Activated naive CD4-positive, alpha-beta T cell treated with anti-CD3 and anti-CD28 coated beads for 36 hours (primary cell): Measurements from ENCODE around the gene OTOG. TPM values are rescaled to one million over a fixed set of nuclear protein-coding genes. Genes with fewer than 3 reads are reported as not detected.

Source experiments
- CTCF ChIA-PET: fragments of 350-600 bp; sonication (Branson Sonifier 250); formaldehyde crosslinking; loops from one replicate; lab custom pipeline; 2021; ENCODE audit warnings: antibody characterized with exemption; lab: Charles Lee
- DNase-seq: peaks from one replicate; pipeline ENCODE4 v3.0.0-alpha.2; 2020
- H3K27ac Mint-ChIP-seq: one replicate; pipeline ENCODE4 v1.8.0; 2021; ENCODE audit warnings: mild to moderate bottlenecking, mixed read lengths
- H3K27me3 Mint-ChIP-seq: one replicate; pipeline ENCODE4 v1.8.0; 2021; ENCODE audit warnings: low read depth, mixed read lengths
- H3K36me3 Mint-ChIP-seq: one replicate; pipeline ENCODE4 v1.8.0; 2021; ENCODE audit warnings: low read depth, mixed read lengths
- H3K4me1 Mint-ChIP-seq: one replicate; pipeline ENCODE4 v1.8.0; 2021; ENCODE audit warnings: low read depth, mixed read lengths
- H3K4me3 Mint-ChIP-seq: one replicate; pipeline ENCODE4 v1.8.0; 2021; ENCODE audit warnings: mild to moderate bottlenecking, moderate library complexity, mixed read lengths
- H3K9me3 Mint-ChIP-seq: one replicate; pipeline ENCODE4 v1.8.0; 2021; ENCODE audit warnings: mixed read lengths
- intact Hi-C: fragments of 100-400 bp; cut with micrococcal nuclease; formaldehyde crosslinking; loops from one replicate; pipeline ENCODE4 v1.15.1; 2023
- total RNA-seq, 2 experiments: library from RNA; stranded (reverse); gene quantifications; one replicate each; pipeline ENCODE4 v1.2.3, GENCODE V29; 2021

The OTOG gene
- total RNA-seq, 2 experiments from 2014 or later = not detected

GRCh38 chr11:17694494-17695110 is 147.5 kb downstream of the OTOG start:
- no peaks in the 10 kb centered on the region for H3K9me3 Mint-ChIP-seq
- H3K27ac Mint-ChIP-seq = no peak overlapping the region
- no peak for DNase-seq
- CTCF ChIA-PET = no interaction called here
- H3K4me3 Mint-ChIP-seq = no peak overlapping the region
- H3K36me3 Mint-ChIP-seq = no peaks in the 10 kb centered on the region
- H3K27me3 Mint-ChIP-seq = peaks cover 26% of the 10 kb centered on the region
- intact Hi-C loops = no loop called here
- no peaks in the 10 kb centered on the region for H3K4me1 Mint-ChIP-seq

- H3K9me3 Mint-ChIP-seq = no peaks in the 10 kb centered on the region
- no peaks in the 10 kb centered on the region for H3K4me1 Mint-ChIP-seq
- no peak overlapping the region for H3K27ac Mint-ChIP-seq
- DNase-seq = no peak
- no peaks in the 10 kb centered on the region for H3K36me3 Mint-ChIP-seq
- CTCF ChIA-PET = interaction anchor here (1.4 kb wide), 1 partner anchor 35 kb away, joined by 6 read pairs; no protein-coding TSS in a partner anchor
- peaks cover 26% of the 10 kb centered on the region for H3K27me3 Mint-ChIP-seq
- no peak overlapping the region for H3K4me3 Mint-ChIP-seq
- intact Hi-C loops = no loop called here
Measured at GRCh38 chr11:17695454-17696441, 148.7 kb downstream of the OTOG start.

DNA sequence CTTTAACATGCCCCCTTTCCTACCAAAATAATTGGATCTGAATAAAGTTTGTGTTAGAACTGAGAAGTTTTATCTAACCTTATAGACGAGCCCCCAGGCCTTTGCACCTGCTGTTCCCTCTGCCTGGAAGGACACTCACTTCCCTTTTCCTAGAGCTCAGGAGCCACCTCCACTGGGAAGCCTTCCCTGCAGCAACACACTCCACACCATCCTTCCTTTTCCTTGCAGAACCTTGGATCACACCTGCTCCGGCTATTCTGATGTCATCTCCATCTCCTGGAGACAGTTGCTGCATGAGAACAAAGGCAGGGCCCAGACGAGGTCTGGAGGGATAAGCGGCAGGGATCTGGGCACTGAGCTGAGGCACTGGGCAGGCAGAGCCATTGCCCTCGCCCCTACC is 149.7 kb downstream of the OTOG start:
- peaks cover 25% of the 10 kb centered on the region for H3K27me3 Mint-ChIP-seq
- intact Hi-C loops = no loop called here
- no peaks in the 10 kb centered on the region for H3K36me3 Mint-ChIP-seq
- CTCF ChIA-PET = interaction anchor here (1.1 to 1.4 kb wide), 2 partner anchors 34 to 36 kb away, joined by 3 to 6 read pairs; no protein-coding TSS in a partner anchor
- no peak overlapping the region for H3K4me3 Mint-ChIP-seq
- H3K27ac Mint-ChIP-seq = no peak overlapping the region
- no peaks in the 10 kb centered on the region for H3K9me3 Mint-ChIP-seq
- H3K4me1 Mint-ChIP-seq = no peaks in the 10 kb centered on the region
- no peak for DNase-seq

Other genes with a start within 250 kb of the OTOG start
- gene NCR3LG1, start 195.5 kb upstream of the OTOG start, total RNA-seq = under 1 TPM; 0.72 TPM
- 1 to 10 TPM; 1.0 to 1.3 TPM for gene KCNJ11, start 158.6 kb upstream of the OTOG start, total RNA-seq
- gene ABCC8, start 70.4 kb upstream of the OTOG start, total RNA-seq = not detected
- gene USH1C, start 2.8 kb upstream of the OTOG start, total RNA-seq = not detected
- not detected for gene MYOD1, start 172.3 kb downstream of the OTOG start, total RNA-seq
- gene KCNC1, start 187.5 kb downstream of the OTOG start, total RNA-seq = not detected